DMS53 treated with DMSO at 0.1 percent for 48 hours (cell line): ENCODE data around the gene SYNC.
"Not testable (repeated sequence)": the region's sequence is repeated elsewhere in the genome, so short reads cannot be mapped to it uniquely, and the experiment has no call there.

Experiments
- DNase-seq: peaks from one replicate; lab custom pipeline; 2025; ENCODE audit not compliant: unreplicated experiment; lab: John Stamatoyannopoulos, UW

SYNC gene

GRCh38 chr1:32695098-32695904, 7.3 kb downstream of the SYNC start:
- DNase-seq, result no peak

GRCh38 chr1:32693455-32694174, 9.0 kb downstream of the SYNC start:
- no peak for DNase-seq

GRCh38 chr1:32686387-32686786, 16.2 kb downstream of the SYNC start:
- no peak for DNase-seq

- no peak for DNase-seq
Measured at GRCh38 chr1:32685498-32685897, 17.1 kb downstream of the SYNC start.

GRCh38 chr1:32684167-32684811, 18.3 kb downstream of the SYNC start:
- no peak for DNase-seq

- no peak for DNase-seq
Measured at GRCh38 chr1:32683397-32683796, 19.2 kb downstream of the SYNC start.

- no peak for DNase-seq
Measured at GRCh38 chr1:32681999-32682398, 20.6 kb downstream of the SYNC start.

GRCh38 chr1:32681509-32681908, 21.1 kb downstream of the SYNC start:
- DNase-seq, result no peak

GRCh38 chr1:32680642-32681041, 21.9 kb downstream of the SYNC start:
- DNase-seq, result no peak

GRCh38 chr1:32679993-32680392, 22.6 kb downstream of the SYNC start:
- DNase-seq, result not testable (repeated sequence)

- no peak for DNase-seq
Measured at GRCh38 chr1:32676945-32677344, 25.6 kb downstream of the SYNC start.

- DNase-seq, result not testable (repeated sequence)
Measured at GRCh38 chr1:32668716-32669115, 33.9 kb downstream of the SYNC start.

- no peak for DNase-seq
Measured at GRCh38 chr1:32666901-32667566, 35.5 kb downstream of the SYNC start.

- DNase-seq, result no peak
Measured at GRCh38 chr1:32665915-32666314, 36.7 kb downstream of the SYNC start.

- no peak for DNase-seq
Measured at GRCh38 chr1:32659581-32659980, 43.0 kb downstream of the SYNC start.

- no peak for DNase-seq
Measured at GRCh38 chr1:32652244-32652962, 50.2 kb downstream of the SYNC start.

- DNase-seq, result no peak
Measured at GRCh38 chr1:32651461-32652073, 51.0 kb downstream of the SYNC start.

- DNase-seq, result peak; percentile 97
Measured at GRCh38 chr1:32650752-32651460, 51.7 kb downstream of the SYNC start, which contains the start of gene RBBP4. TSS of gene RBBP4 (plus strand) at chr1:32651208. CDS start at chr1:32651307, 99 bp downstream.

- DNase-seq, result peak; percentile 93
Measured at GRCh38 chr1:32650248-32650751, 52.3 kb downstream of the SYNC start, which contains the start of gene ZBTB8OS. TSS of gene ZBTB8OS (minus strand) at chr1:32650550. CDS start at chr1:32650529, 21 bp downstream.
